Spleen (tissue), 11 donors: ENCODE results near the gene ITGAE. TPM values are rescaled to one million over a fixed set of nuclear protein-coding genes. Genes with fewer than 3 reads are reported as not detected.

Experiments used
- DNase-seq: peaks from one replicate; pipeline ENCODE4 v3.0.0-alpha.2; 2020
- H3K27ac ChIP-seq, 8 donors: fragments of 200-600 bp; sonication (generic) in 7 of 8; 1 replicate in 4 of 8; 2 replicates in 4 of 8; pipeline versions ENCODE4 v1.5.0 to v1.8.0; 2016 to 2021; ENCODE audit warnings: inconsistent platforms in 4 of 8, mild to moderate bottlenecking in 4 of 8, moderate library complexity in 1 of 8
- H3K27me3 ChIP-seq, 7 donors: fragments of 200-600 bp; sonication (generic) in 6 of 7; replicated peaks in 1 of 7; 1 replicate in 4 of 7; 2 replicates in 3 of 7; pipeline versions ENCODE4 v1.5.0 to v1.8.0; 2016 to 2021; ENCODE audit warnings: inconsistent platforms in 3 of 7, mild to moderate bottlenecking in 1 of 7
- H3K36me3 ChIP-seq, 6 donors: fragments of 200-600 bp; sonication (generic) in 5 of 6; 1 replicate in 4 of 6; 2 replicates in 2 of 6; pipeline versions ENCODE4 v1.5.0 to v1.8.0; 2016 to 2021; ENCODE audit warnings: inconsistent platforms in 2 of 6
- H3K4me1 ChIP-seq, 6 donors: fragments of 200-600 bp; sonication (generic) in 5 of 6; 1 replicate in 3 of 6; 2 replicates in 3 of 6; pipeline versions ENCODE4 v1.5.0 to v1.8.0; 2016 to 2021; ENCODE audit warnings: inconsistent platforms in 3 of 6
- H3K4me3 ChIP-seq, 8 donors: fragments of 200-600 bp; sonication (generic) in 7 of 8; 1 replicate in 4 of 8; 2 replicates in 4 of 8; pipeline versions ENCODE4 v1.5.0 to v1.8.0; 2016 to 2021; ENCODE audit warnings: inconsistent platforms in 4 of 8, mild to moderate bottlenecking in 4 of 8, moderate library complexity in 2 of 8
- H3K9me3 ChIP-seq, 8 donors: fragments of 200-600 bp; sonication (generic) in 7 of 8; 1 replicate in 4 of 8; 2 replicates in 4 of 8; pipeline versions ENCODE4 v1.5.0 to v1.8.0; 2016 to 2021; ENCODE audit warnings: inconsistent platforms in 4 of 8
- POLR2A ChIP-seq, 3 donors: fragments of 450-650 bp; IDR thresholded peaks; one replicate each; pipeline ENCODE4 v1.5.1; 2017; ENCODE audit warnings: antibody characterized with exemption in 3 of 3, mild to moderate bottlenecking in 1 of 3
- POLR2AphosphoS5 ChIP-seq, 3 donors: sonication (generic); formaldehyde crosslinking; IDR thresholded peaks; one replicate each; pipeline ENCODE4 v1.5.1; 2017; ENCODE audit warnings: antibody characterized with exemption in 3 of 3
- WGBS, 5 donors: extraction: QIAGEN DNeasy Blood & Tissue Kit in 3 of 5; methylation state at CpG; one replicate each; pipeline versions ENCODE4 v1.1.5 to v1.1.7; 2013 to 2018; 5-methylcytosine and 5-hydroxymethylcytosine counted together
- intact Hi-C: fragments of 100-400 bp; cut with DNase I; formaldehyde crosslinking; loops from one replicate; pipeline ENCODE4 v1.15.0; 2023; ENCODE audit warnings: low total_unique reads
- polyA plus RNA-seq, 3 donors: library from polyadenylated mRNA; stranded (reverse); fragments of 200-250 nt; gene quantifications; one replicate each; pipeline ENCODE4 v1.2.1, GENCODE V29; 2013
- total RNA-seq, 7 donors: library from RNA; depleted of rRNA in 3 of 7; stranded (reverse); fragments of >200 nt in 3 of 7; fragmentation: NEBNext Ultra II Directional in 4 of 7; extraction: Animal tissue kit (Norgen Biotek cat#: 25700) in 4 of 7; gene quantifications; one replicate each; pipeline versions ENCODE4 v1.1.0 to v1.2.1, GENCODE V29; 2016 to 2021
- TF ChIP-seq, protein P1 (sequence below), 11 experiments: fragments of 200-600 bp in 7 of 11; fragments of 450-650 bp in 4 of 11; sonication (generic) in 4 of 11; IDR thresholded peaks in 8 of 11; conservative IDR thresholded peaks in 3 of 11; 1 replicate in 7 of 11; 2 replicates in 4 of 11; pipeline versions ENCODE4 v1.4.0 to v1.8.0; 2016 to 2021; ENCODE audit warnings: antibody characterized with exemption in 11 of 11, inconsistent platforms in 4 of 11, mild to moderate bottlenecking in 1 of 11
- donor health status: healthy with polysubstance abuse.
- donor health status: DM: no; HTN: no; CAD: no; lungs with moderate emphysema.
- donor health status: DM: no; HTN: no; CAD: no.
- donor health status: Bipolar disorder and iron deficiency.
- donor health status: healthy.
- donor health status: DM: no; HTN: no; CAD: no.
- donor health status: DM: yes; HTN: yes; CAD: no.

ITGAE gene
- total and polyA plus RNA-seq, 10 donors: 20.3 to 91.1 (median 28.2) TPM

DNA sequence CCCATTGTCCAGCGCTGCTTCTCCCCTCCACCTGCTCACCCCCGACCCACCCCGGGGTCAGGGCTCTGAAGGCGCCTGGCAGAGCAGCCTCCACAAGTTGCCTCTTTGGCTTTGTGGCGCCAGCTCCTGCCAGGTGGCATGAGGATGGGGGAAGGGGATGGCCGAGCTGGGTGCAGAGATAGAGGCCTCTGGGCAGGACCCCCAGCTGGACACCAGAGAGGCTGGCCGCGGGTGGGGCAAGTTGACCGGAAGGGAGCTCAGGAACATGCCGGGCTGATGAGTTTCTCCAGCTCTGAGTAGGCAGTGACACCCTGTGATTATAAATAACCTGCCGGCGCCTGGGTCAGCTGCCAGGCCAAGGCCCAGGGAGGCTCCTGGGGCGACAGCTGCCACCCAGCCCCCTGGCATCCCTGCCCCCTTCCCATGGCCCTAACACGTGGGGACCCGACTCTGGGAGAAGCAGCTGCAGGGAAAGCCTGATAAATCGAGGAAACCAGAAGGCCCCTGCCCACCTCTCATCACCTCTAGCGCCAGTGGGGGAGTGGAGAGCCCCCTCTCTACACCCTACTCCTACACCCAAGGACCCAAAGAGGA is 105.8 kb downstream of the ITGAE start:
- no peak for DNase-seq

DNA sequence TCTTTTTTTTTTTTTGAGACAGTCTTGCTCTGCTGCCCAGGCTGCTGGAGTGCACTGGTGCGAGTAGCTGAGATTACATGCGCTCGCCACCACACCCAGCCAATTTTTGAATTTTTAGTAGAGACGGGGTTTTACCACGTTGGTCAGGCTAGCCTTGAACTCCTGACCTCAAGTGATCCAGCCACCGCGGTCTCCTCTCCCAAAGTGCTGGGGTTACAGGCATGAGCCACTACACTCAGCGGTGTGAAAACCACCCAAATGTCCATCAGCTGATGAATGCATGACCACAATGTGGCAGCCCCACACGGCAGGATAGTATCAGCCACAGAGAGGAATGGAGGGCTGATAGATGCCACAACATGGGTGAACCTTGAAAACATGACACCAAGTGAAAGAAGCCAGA is 107.2 kb downstream of the ITGAE start:
- DNase-seq: no peak
- 38 to 65% (median 58%) methylated on average over 9 of the region's 9 CpGs for WGBS, 5 donors
- peaks cover 0 to 40% (median 14%) of the 10 kb centered on the region in 7 donors for H3K27me3 ChIP-seq
- peak overlapping the region in 7 of 8 donors; percentile 29 to 92 (median 75) for H3K27ac ChIP-seq
- peaks cover 10 to 91% (median 58%) of the 10 kb centered on the region in 6 donors for H3K4me1 ChIP-seq
- peaks cover 0 to 13% (median 8%) of the 10 kb centered on the region in 8 donors for H3K9me3 ChIP-seq
- peak in 2 of 3 donors; percentile 47 to 81 for TF ChIP-seq POLR2AphosphoS5 (IDR thresholded peaks at IDR 0.05)
- TF ChIP-seq, protein P1, sequence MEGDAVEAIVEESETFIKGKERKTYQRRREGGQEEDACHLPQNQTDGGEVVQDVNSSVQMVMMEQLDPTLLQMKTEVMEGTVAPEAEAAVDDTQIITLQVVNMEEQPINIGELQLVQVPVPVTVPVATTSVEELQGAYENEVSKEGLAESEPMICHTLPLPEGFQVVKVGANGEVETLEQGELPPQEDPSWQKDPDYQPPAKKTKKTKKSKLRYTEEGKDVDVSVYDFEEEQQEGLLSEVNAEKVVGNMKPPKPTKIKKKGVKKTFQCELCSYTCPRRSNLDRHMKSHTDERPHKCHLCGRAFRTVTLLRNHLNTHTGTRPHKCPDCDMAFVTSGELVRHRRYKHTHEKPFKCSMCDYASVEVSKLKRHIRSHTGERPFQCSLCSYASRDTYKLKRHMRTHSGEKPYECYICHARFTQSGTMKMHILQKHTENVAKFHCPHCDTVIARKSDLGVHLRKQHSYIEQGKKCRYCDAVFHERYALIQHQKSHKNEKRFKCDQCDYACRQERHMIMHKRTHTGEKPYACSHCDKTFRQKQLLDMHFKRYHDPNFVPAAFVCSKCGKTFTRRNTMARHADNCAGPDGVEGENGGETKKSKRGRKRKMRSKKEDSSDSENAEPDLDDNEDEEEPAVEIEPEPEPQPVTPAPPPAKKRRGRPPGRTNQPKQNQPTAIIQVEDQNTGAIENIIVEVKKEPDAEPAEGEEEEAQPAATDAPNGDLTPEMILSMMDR (IDR thresholded peaks at IDR 0.05 in 8 of 11, conservative IDR thresholded peaks at IDR 0.05 in 3 of 11): no peak
- intact Hi-C loops: no loop called here
- H3K36me3 ChIP-seq: peaks cover 0 to 32% (median 13%) of the 10 kb centered on the region in 6 donors
- H3K4me3 ChIP-seq: peak overlapping the region; percentile 53 to 85 (median 71)

More for the DNA sequence above, 105.8 kb downstream of the ITGAE start:
- Histone ChIP-seq H3K27me3 (peaks cover 0 to 38% (median 14%) of the 10 kb centered on the region in 7 donors), H3K4me3 (peak overlapping the region; percentile 53 to 85 (median 71)), H3K36me3 (peaks cover 0 to 18% (median 8%) of the 10 kb centered on the region in 6 donors), H3K27ac (peak overlapping the region; percentile 39 to 92 (median 75)), H3K4me1 (peaks cover 6 to 87% (median 46%) of the 10 kb centered on the region in 6 donors), H3K9me3 (peaks cover 0 to 13% (median 8%) of the 10 kb centered on the region in 8 donors)
- TF ChIP-seq, protein P1 (IDR thresholded peaks at IDR 0.05 in 8 of 11, conservative IDR thresholded peaks at IDR 0.05 in 3 of 11): no peak
- TF ChIP-seq POLR2A (IDR thresholded peaks at IDR 0.05) (no peak), POLR2AphosphoS5 (IDR thresholded peaks at IDR 0.05) (peak in 1 of 3 donors; percentile 28)
- intact Hi-C loops: no loop called here
- 9 to 19% (median 15%) methylated on average over 8 to 17 of the region's 17 CpGs for WGBS, 5 donors

DNA sequence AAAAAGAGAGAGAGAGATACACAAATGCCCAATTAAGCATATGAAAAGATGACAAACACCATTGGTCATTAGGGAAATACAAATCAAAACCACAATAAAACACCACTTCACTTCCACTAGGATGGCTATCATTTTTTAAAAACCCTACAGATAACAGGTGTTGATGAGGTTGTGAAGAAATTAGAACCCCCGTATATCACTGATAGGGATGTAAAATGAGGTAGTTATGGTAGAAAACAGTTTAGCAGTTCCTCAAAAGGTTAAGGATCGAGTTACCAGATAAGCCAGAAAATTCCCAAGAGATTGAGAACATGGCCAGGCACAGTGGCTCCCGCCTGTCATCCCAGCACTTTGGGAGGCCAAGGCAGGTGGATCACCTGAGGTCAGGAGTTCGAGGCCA is 107.8 kb downstream of the ITGAE start:
- TF ChIP-seq POLR2AphosphoS5 (IDR thresholded peaks at IDR 0.05) (no peak), POLR2A (IDR thresholded peaks at IDR 0.05) (no peak)
- TF ChIP-seq, protein P1 (IDR thresholded peaks at IDR 0.05 in 8 of 11, conservative IDR thresholded peaks at IDR 0.05 in 3 of 11): no peak
- Histone ChIP-seq H3K9me3 (peaks cover 0 to 8% (median 5%) of the 10 kb centered on the region in 8 donors), H3K36me3 (peaks cover 0 to 38% (median 15%) of the 10 kb centered on the region in 6 donors), H3K4me1 (peaks cover 10 to 93% (median 65%) of the 10 kb centered on the region in 6 donors), H3K4me3 (peak overlapping the region; percentile 53 to 85 (median 71)), H3K27ac (peak overlapping the region in 7 of 8 donors; percentile 29 to 92 (median 75)), H3K27me3 (peaks cover 0 to 43% (median 14%) of the 10 kb centered on the region in 7 donors)
- intact Hi-C loops: no loop called here
- WGBS, 5 donors: 51 to 61% (median 56%) methylated on average over 4 of the region's 4 CpGs
- no peak for DNase-seq

DNA sequence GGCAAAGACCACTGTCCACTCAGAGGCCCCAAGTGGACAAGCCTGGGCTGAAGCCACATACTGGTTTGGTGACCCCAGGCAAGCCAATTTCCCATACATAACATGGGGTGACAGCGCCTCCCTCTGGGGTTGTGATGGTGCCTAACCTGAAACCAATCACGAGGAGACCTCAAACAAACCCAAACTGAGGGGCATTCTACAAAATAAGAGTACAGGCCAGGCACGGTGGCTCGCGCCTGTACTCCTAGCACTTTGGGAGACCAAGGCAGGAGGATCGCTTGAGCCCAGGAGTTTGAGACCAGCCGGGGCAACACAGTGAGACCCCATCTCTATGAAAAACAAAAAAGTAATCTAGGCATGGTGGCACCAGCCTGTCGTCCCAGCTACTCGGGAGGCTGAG is 108.6 kb downstream of the ITGAE start:
- Histone ChIP-seq H3K27ac (peak overlapping the region in 4 of 8 donors; percentile 75 to 92 (median 85)), H3K4me1 (peaks cover 10 to 93% (median 66%) of the 10 kb centered on the region in 6 donors), H3K36me3 (peaks cover 0 to 41% (median 16%) of the 10 kb centered on the region in 6 donors), H3K4me3 (peak overlapping the region in 5 of 8 donors; percentile 16 to 85 (median 72)), H3K27me3 (peaks cover 0 to 44% (median 14%) of the 10 kb centered on the region in 7 donors), H3K9me3 (peaks cover 0 to under 1% (median 0%) of the 10 kb centered on the region in 8 donors)
- TF ChIP-seq POLR2AphosphoS5 (IDR thresholded peaks at IDR 0.05): peak in 1 of 3 donors; percentile 50
- TF ChIP-seq, protein P1 (IDR thresholded peaks at IDR 0.05 in 8 of 11, conservative IDR thresholded peaks at IDR 0.05 in 3 of 11): no peak
- no peak for DNase-seq
- intact Hi-C loops: no loop called here
- 79 to 87% (median 86%) methylated on average over 9 of the region's 9 CpGs for WGBS, 5 donors
